Transverse colon (tissue), 4 donors: ENCODE measurements around the gene EPHA4.

Experiments used
- CTCF ChIP-seq, 5 experiments: fragments of 200-600 bp in 3 of 5; fragments of 450-650 bp in 2 of 5; sonication (generic) in 3 of 5; IDR thresholded peaks; 1 replicate in 2 of 5; 2 replicates in 3 of 5; pipeline ENCODE4 v1.5.1; 2016 to 2017; ENCODE audit warnings: antibody characterized with exemption in 5 of 5, inconsistent platforms in 3 of 5, mild to moderate bottlenecking in 2 of 5, moderate library complexity in 1 of 5
- EP300 ChIP-seq: sonication (generic); formaldehyde crosslinking; IDR thresholded peaks from one replicate; pipeline ENCODE4 v1.6.1; 2017; ENCODE audit warnings: antibody characterized with exemption, low read depth
- POLR2A ChIP-seq: fragments of 450-650 bp; IDR thresholded peaks from one replicate; pipeline ENCODE4 v1.6.1; 2016; ENCODE audit warnings: antibody characterized with exemption, mild to moderate bottlenecking, moderate library complexity
- POLR2AphosphoS5 ChIP-seq, 3 donors: sonication (generic); formaldehyde crosslinking; IDR thresholded peaks; one replicate each; pipeline ENCODE4 v1.6.1; 2016; ENCODE audit warnings: antibody characterized with exemption in 3 of 3

- TF ChIP-seq CTCF (IDR thresholded peaks at IDR 0.05) (no peak), POLR2A (no peak), EP300 (no peak), POLR2AphosphoS5 (IDR thresholded peaks at IDR 0.05) (no peak)
Measured at GRCh38 chr2:221458578-221458977, 113.5 kb downstream of the EPHA4 start.
